M059J (cell line): ENCODE measurements around the gene ZNF407. TPM values are rescaled to one million over a fixed set of nuclear protein-coding genes. Genes with fewer than 3 reads are reported as not detected.

Experiments
- DNase-seq: peaks from one replicate; pipeline ENCODE4 v3.0.0-alpha.2; 2012; ENCODE audit warnings: low read depth
- total RNA-seq: library from RNA; depleted of rRNA; stranded (reverse); fragments of >200 nt; shearing (Covaris generic); gene quantifications from 2 replicates; pipeline ENCODE4 v1.2.3, GENCODE V29; 2014; rRNA removed

The ZNF407 gene
- total RNA-seq, 1 experiment from 2014 or later: 5.9 TPM

GRCh38 chr18:75101916-75102315 is 504.2 kb downstream of the ZNF407 start:
- DNase-seq: no peak

- peak; percentile 18 for DNase-seq
Observed at GRCh38 chr18:75104029-75104428, 506.4 kb downstream of the ZNF407 start.

- DNase-seq: no peak
Observed at GRCh38 chr18:75104483-75104882, 506.8 kb downstream of the ZNF407 start.

- no peak for DNase-seq
Observed at GRCh38 chr18:75105551-75106254, 508.0 kb downstream of the ZNF407 start.

GRCh38 chr18:75106746-75107145 is 509.1 kb downstream of the ZNF407 start:
- no peak for DNase-seq

- DNase-seq: no peak
Observed at GRCh38 chr18:75107196-75107930, 509.7 kb downstream of the ZNF407 start.

- DNase-seq: no peak
Observed at GRCh38 chr18:75107931-75108276, 510.2 kb downstream of the ZNF407 start.

GRCh38 chr18:75108579-75109318 is 511.1 kb downstream of the ZNF407 start:
- DNase-seq: no peak

- DNase-seq: no peak
Observed at GRCh38 chr18:75109319-75109691, 511.6 kb downstream of the ZNF407 start.

GRCh38 chr18:75109819-75110218 is 512.1 kb downstream of the ZNF407 start:
- DNase-seq: no peak

- no peak for DNase-seq
Observed at GRCh38 chr18:75110311-75110710, 512.6 kb downstream of the ZNF407 start.

GRCh38 chr18:75110846-75111415 is 513.3 kb downstream of the ZNF407 start:
- no peak for DNase-seq

GRCh38 chr18:75111760-75112159 is 514.1 kb downstream of the ZNF407 start:
- DNase-seq: peak; percentile 22

- no peak for DNase-seq
Observed at GRCh38 chr18:75112186-75113096, 514.8 kb downstream of the ZNF407 start.

GRCh38 chr18:75113455-75113854 is 515.8 kb downstream of the ZNF407 start:
- no peak for DNase-seq

GRCh38 chr18:75114231-75114764 is 516.6 kb downstream of the ZNF407 start:
- DNase-seq: no peak

Other genes with a start within 250 kb of the ZNF407 start
- not detected in 2 replicates for gene DIPK1C, start 140.6 kb upstream of the ZNF407 start, total RNA-seq
- 25.9 and 31.9 TPM in 2 replicates for gene CNDP2, start 101.5 kb upstream of the ZNF407 start, total RNA-seq
- not detected in 2 replicates for gene CNDP1, start 63.4 kb upstream of the ZNF407 start, total RNA-seq